H1 (cell line): ENCODE data around the gene EML5. TPM values are rescaled to one million over a fixed set of nuclear protein-coding genes. Genes with fewer than 3 reads are reported as not detected.

ENCODE experiments used
- CTCF ChIA-PET: fragments of 300-600 bp; sonication (Branson Sonifier 250); formaldehyde crosslinking; loops from one replicate; lab custom pipeline; 2021; ENCODE audit not compliant: partially characterized antibody; lab: Charles Lee
- POLR2A ChIA-PET: fragments of 300-600 bp; sonication (Branson Sonifier 250); formaldehyde crosslinking; loops from one replicate; lab custom pipeline; 2021; ENCODE audit warnings: inconsistent platforms; ENCODE audit not compliant: partially characterized antibody; lab: Charles Lee
- DNase-seq, 2 experiments: peaks; one replicate each; pipeline versions ENCODE4 v3.0.0 to v3.0.0-alpha.2; 2010 to 2022; ENCODE audit warnings: low spot score in 2 of 2, low read depth in 1 of 2, mixed read lengths in 1 of 2
- FAIRE-seq: peaks from 2 replicates; lab custom pipeline; 2011; peaks lifted over from hg19 to GRCh38; lab: Jason Lieb, UNC
- H2AFZ ChIP-seq: 2 replicates; pipeline ENCODE4 v1.8.1; 2012; ENCODE audit warnings: low read length, inconsistent platforms
- H2AK5ac ChIP-seq: 2 replicates; pipeline ENCODE4 v1.6.1; 2013; ENCODE audit warnings: low read depth, low read length
- H2BK120ac ChIP-seq: replicated peaks from 2 replicates; pipeline ENCODE3; 2013; ENCODE audit warnings: low read depth, low read length, inconsistent platforms
- H2BK12ac ChIP-seq: 2 replicates; pipeline ENCODE4 v1.6.1; 2013; ENCODE audit warnings: low read depth, low read length
- H2BK15ac ChIP-seq: 2 replicates; pipeline ENCODE4 v1.6.1; 2013; ENCODE audit warnings: low read length
- H2BK20ac ChIP-seq: 2 replicates; pipeline ENCODE4 v1.6.1; 2013; ENCODE audit warnings: low read length
- H2BK5ac ChIP-seq: 2 replicates; pipeline ENCODE4 v1.6.1; 2013; ENCODE audit warnings: low read depth, low read length
- H3K14ac ChIP-seq: 2 replicates; pipeline ENCODE4 v1.6.1; 2013; ENCODE audit warnings: inconsistent platforms; ENCODE audit not compliant: insufficient read length
- H3K18ac ChIP-seq: 2 replicates; pipeline ENCODE4 v1.6.1; 2013; ENCODE audit warnings: low read length; ENCODE audit errors: extremely low read depth
- H3K23ac ChIP-seq: 2 replicates; pipeline ENCODE4 v1.6.1; 2013; ENCODE audit warnings: inconsistent platforms; ENCODE audit not compliant: insufficient read length
- H3K23me2 ChIP-seq: 2 replicates; pipeline ENCODE4 v1.6.1; 2013; ENCODE audit warnings: low read depth, low read length
- H3K27ac ChIP-seq: 2 replicates; pipeline ENCODE4 v1.6.1; 2011; ENCODE audit warnings: low read depth, low read length, inconsistent platforms
- H3K27me3 ChIP-seq, 4 experiments: replicated peaks in 1 of 4; 1 replicate in 1 of 4; 2 replicates in 3 of 4; pipeline versions ENCODE4 v1.6.1 to v1.8.1; 2011 to 2013; ENCODE audit warnings: low read length in 3 of 4, mild to moderate bottlenecking in 3 of 4, inconsistent platforms in 2 of 4, mixed read lengths in 2 of 4, moderate library complexity in 1 of 4; ENCODE audit not compliant: control insufficient read depth in 3 of 4, insufficient read depth in 3 of 4; ENCODE audit errors: extremely low read depth in 1 of 4
- H3K36me3 ChIP-seq, 4 experiments: 2 replicates each; pipeline versions ENCODE4 v1.6.1 to v1.8.1; 2011 to 2013; ENCODE audit warnings: mild to moderate bottlenecking in 4 of 4, low read length in 3 of 4, moderate library complexity in 2 of 4, control low read depth in 1 of 4, inconsistent platforms in 1 of 4; ENCODE audit not compliant: insufficient read depth in 4 of 4, control insufficient read depth in 2 of 4
- H3K4ac ChIP-seq: replicated peaks from 2 replicates; pipeline ENCODE3; 2013; ENCODE audit warnings: low read length, low read depth, mixed read lengths, inconsistent platforms; ENCODE audit not compliant: insufficient read length
- H3K4me1 ChIP-seq, 4 experiments: replicated peaks in 1 of 4; 1 replicate in 1 of 4; 2 replicates in 3 of 4; pipeline versions ENCODE4 v1.6.1 to v1.8.1; 2011 to 2013; ENCODE audit warnings: low read length in 3 of 4, inconsistent platforms in 2 of 4, mixed read lengths in 1 of 4; ENCODE audit not compliant: insufficient read depth in 4 of 4, control insufficient read depth in 3 of 4
- H3K4me2 ChIP-seq, 2 experiments: 2 replicates each; pipeline versions ENCODE4 v1.6.1 to v1.8.1; 2011 to 2013; ENCODE audit warnings: low read depth in 2 of 2, low read length in 2 of 2, control low read depth in 1 of 2, inconsistent platforms in 1 of 2, mild to moderate bottlenecking in 1 of 2; ENCODE audit not compliant: insufficient read depth in 1 of 2
- H3K4me3 ChIP-seq, 4 experiments: fragments of 200-600, 300-600 bp in 1 of 4; sonication (generic), shearing (Covaris generic), sonication (Bioruptor Twin) in 1 of 4; 2 replicates each; pipeline versions ENCODE4 v1.5.1 to v1.8.1; 2011 to 2016; ENCODE audit warnings: low read length in 4 of 4, low read depth in 3 of 4, control low read depth in 2 of 4, inconsistent platforms in 2 of 4, mild to moderate bottlenecking in 2 of 4, mixed read lengths in 1 of 4, moderate library complexity in 1 of 4; ENCODE audit not compliant: insufficient read depth in 2 of 4; ENCODE audit errors: extremely low read depth in 1 of 4
- H3K56ac ChIP-seq: replicated peaks from 2 replicates; pipeline ENCODE3; 2013; ENCODE audit warnings: low read depth, mild to moderate bottlenecking, mixed read lengths, low read length, inconsistent platforms; ENCODE audit not compliant: insufficient read length
- H3K79me1 ChIP-seq: 2 replicates; pipeline ENCODE4 v1.6.1; 2013; ENCODE audit warnings: low read depth, low read length, control low read depth
- H3K79me2 ChIP-seq, 2 experiments: 2 replicates each; pipeline versions ENCODE4 v1.6.1 to v1.8.1; 2012 to 2013; ENCODE audit warnings: low read length in 2 of 2, mild to moderate bottlenecking in 2 of 2, inconsistent platforms in 1 of 2; ENCODE audit not compliant: insufficient read depth in 2 of 2, control insufficient read depth in 1 of 2
- H3K9ac ChIP-seq, 4 experiments: replicated peaks in 1 of 4; 1 replicate in 1 of 4; 2 replicates in 3 of 4; pipeline versions ENCODE4 v1.6.1 to v1.8.1; 2011 to 2013; ENCODE audit warnings: low read depth in 3 of 4, low read length in 3 of 4, control low read depth in 2 of 4, mild to moderate bottlenecking in 2 of 4, moderate library complexity in 2 of 4, inconsistent platforms in 1 of 4; ENCODE audit errors: extremely low read depth in 1 of 4
- H3K9me3 ChIP-seq, 2 experiments: 2 replicates each; pipeline versions ENCODE4 v1.6.1 to v1.8.1; 2012 to 2013; ENCODE audit warnings: mild to moderate bottlenecking in 2 of 2, moderate library complexity in 2 of 2, control low read depth in 1 of 2, inconsistent platforms in 1 of 2, low read depth in 1 of 2, low read length in 1 of 2, mixed read lengths in 1 of 2; ENCODE audit not compliant: insufficient read depth in 2 of 2
- H4K20me1 ChIP-seq, 2 experiments: replicated peaks in 1 of 2; 2 replicates each; pipeline versions ENCODE3 to v1.8.1; 2011 to 2013; ENCODE audit warnings: inconsistent platforms in 2 of 2, low read length in 2 of 2, mild to moderate bottlenecking in 1 of 2; ENCODE audit not compliant: insufficient read depth in 2 of 2, control insufficient read depth in 1 of 2
- H4K5ac ChIP-seq: 2 replicates; pipeline ENCODE4 v1.6.1; 2013; ENCODE audit warnings: low read length, low read depth, mixed read lengths, inconsistent platforms; ENCODE audit not compliant: insufficient read length
- H4K8ac ChIP-seq: 2 replicates; pipeline ENCODE4 v1.8.0; 2013; ENCODE audit warnings: mild to moderate bottlenecking, moderate library complexity, low read length, inconsistent platforms; ENCODE audit not compliant: insufficient read depth; ENCODE audit errors: extremely low read depth
- H4K91ac ChIP-seq: replicated peaks from 2 replicates; pipeline ENCODE3; 2013; ENCODE audit warnings: low read length, mixed read lengths, inconsistent platforms; ENCODE audit not compliant: insufficient read length
- BACH1 ChIP-seq: IDR thresholded peaks from 2 replicates; pipeline ENCODE4 v1.6.1; 2012; ENCODE audit warnings: low read length, improper control_type of control experiment
- BCL11A ChIP-seq, 2 experiments: IDR thresholded peaks; one replicate each; pipeline ENCODE4 v1.6.1; 2011; ENCODE audit warnings: low read depth in 2 of 2, low read length in 2 of 2, mild to moderate bottlenecking in 2 of 2
- CEBPB ChIP-seq: IDR thresholded peaks from 2 replicates; pipeline ENCODE4 v1.6.1; 2012; ENCODE audit warnings: low read depth, low read length
- GABPA ChIP-seq: IDR thresholded peaks from 2 replicates; pipeline ENCODE4 v1.6.1; 2011; ENCODE audit warnings: mild to moderate bottlenecking, low read length, moderate library complexity, borderline replicate concordance; ENCODE audit not compliant: insufficient read depth
- GTF2F1 ChIP-seq: IDR thresholded peaks from 2 replicates; pipeline ENCODE4 v1.6.1; 2012; ENCODE audit warnings: low read depth, low read length, improper control_type of control experiment, borderline replicate concordance
- JUN ChIP-seq: IDR thresholded peaks from 2 replicates; pipeline ENCODE4 v1.6.1; 2011; ENCODE audit warnings: low read depth, mild to moderate bottlenecking, improper control_type of control experiment, low read length
- KDM5A ChIP-seq: fragments of 200-600 bp; IDR thresholded peaks from 2 replicates; pipeline ENCODE4 v1.7.1; 2012; ENCODE audit warnings: mild to moderate bottlenecking, low read length, inconsistent platforms, mixed read lengths
- MAFK ChIP-seq: IDR thresholded peaks from 2 replicates; pipeline ENCODE4 v1.6.1; 2012; ENCODE audit warnings: low read depth, mild to moderate bottlenecking, improper control_type of control experiment, low read length
- NANOG ChIP-seq: IDR thresholded peaks from 2 replicates; pipeline ENCODE4 v1.6.1; 2011; ENCODE audit warnings: low read length, low read depth, mild to moderate bottlenecking, inconsistent platforms; ENCODE audit not compliant: insufficient read depth, poor library complexity, severe bottlenecking
- POU5F1 ChIP-seq: IDR thresholded peaks from 2 replicates; pipeline ENCODE4 v1.6.1; 2011; ENCODE audit warnings: low read depth, mild to moderate bottlenecking, low read length, moderate library complexity
- RNF2 ChIP-seq: fragments of 200-900, 300-1000 bp; sonication (generic); IDR thresholded peaks from 2 replicates; pipeline ENCODE4 v1.7.1; 2016; ENCODE audit warnings: borderline replicate concordance, low read depth, mild to moderate bottlenecking, antibody characterized with exemption, low read length; ENCODE audit not compliant: poor library complexity, severe bottlenecking; ENCODE audit errors: missing control alignments
- SP2 ChIP-seq: IDR thresholded peaks from 2 replicates; pipeline ENCODE4 v1.6.1; 2012; ENCODE audit warnings: mild to moderate bottlenecking, low read length, inconsistent platforms
- SP4 ChIP-seq: IDR thresholded peaks from 2 replicates; pipeline ENCODE4 v1.6.1; 2012; ENCODE audit warnings: low read length, inconsistent platforms
- SUZ12 ChIP-seq: fragments of 200-600 bp; sonication (generic); IDR thresholded peaks from 2 replicates; pipeline ENCODE4 v1.6.1; 2012; ENCODE audit warnings: mild to moderate bottlenecking, inconsistent platforms, low read length, moderate library complexity, mixed read lengths
- WGBS, 2 experiments: shearing (Covaris generic) in 1 of 2; methylation state at CpG; one replicate each; pipeline versions ENCODE4 v1.1.6 to v1.1.7; 2013 to 2015; ENCODE audit warnings: low lambda C conversion rate in 2 of 2, mixed read lengths in 2 of 2, inconsistent platforms in 1 of 2, low coverage in 1 of 2, missing lambda C conversion rate in 1 of 2; ENCODE audit not compliant: insufficient replicate concordance in 2 of 2, insufficient coverage in 1 of 2, insufficient read length in 1 of 2; ENCODE audit errors: extremely low coverage in 1 of 2, missing lambda C conversion rate in 1 of 2; 5-methylcytosine and 5-hydroxymethylcytosine counted together
- polyA plus RNA-seq, 7 experiments: library from polyadenylated mRNA; depleted of rRNA in 3 of 7; stranded (reverse) in 5 of 7; unstranded in 2 of 7; fragments of >200 nt in 5 of 7; fragments of 200-250 nt in 2 of 7; gene quantifications; 1 replicate in 5 of 7; 2 replicates in 1 of 7; 4 replicates in 1 of 7; pipeline versions ENCODE4 v1.2.1 to v1.2.3, GENCODE V29; 2011 to 2013; ENCODE audit warnings: missing spikeins in 2 of 7, mixed read lengths in 2 of 7
- total RNA-seq: library from RNA; stranded (reverse); fragmentation: NEBNext Ultra II Directional; extraction: Animal tissue kit (Norgen Biotek cat#: 25700); gene quantifications from 2 replicates; pipeline ENCODE4 v1.2.1, GENCODE V29; 2021
- TF ChIP-seq, protein P1 (sequence below): IDR thresholded peaks from 2 replicates; pipeline ENCODE4 v1.6.1; 2012; ENCODE audit warnings: inconsistent platforms

Gene EML5
- total and polyA plus RNA-seq, 2 of the 8 experiments (the other 6 are each of a cell fraction or from before 2014, with no cell fraction given): 0.39 to 0.88 TPM

DNA sequence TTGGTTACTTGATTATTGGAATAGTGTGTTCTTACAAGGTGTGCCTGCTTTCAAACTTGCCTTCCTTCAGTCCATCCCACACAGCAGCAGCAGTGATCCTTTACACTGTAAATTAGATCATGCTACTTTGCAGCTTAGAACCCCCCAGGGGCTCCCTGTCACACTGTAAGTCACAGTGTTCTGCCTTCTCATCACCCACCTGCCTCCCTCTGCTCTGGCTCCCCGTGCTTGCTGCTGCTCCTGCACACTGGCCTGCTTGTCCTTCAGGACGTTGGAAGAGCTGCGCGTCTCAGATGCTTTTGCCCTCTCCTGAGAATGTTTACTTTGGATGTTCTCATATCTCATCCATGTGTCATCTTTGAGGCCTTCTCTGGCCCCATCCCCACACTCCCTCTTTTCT lies 202.6 kb downstream of the EML5 start:
- Histone ChIP-seq H3K4me1 (no peaks in the 10 kb centered on the region), H3K23ac (no peak overlapping the region), H2BK12ac (no peak overlapping the region), H3K4ac (no peak overlapping the region), H3K14ac (no peak overlapping the region), H2BK5ac (no peak overlapping the region), H3K9ac (no peak overlapping the region), H3K79me1 (no peaks in the 10 kb centered on the region), H4K91ac (no peak overlapping the region), H3K27me3 (no peaks in the 10 kb centered on the region), H2BK20ac (no peak overlapping the region), H3K23me2 (no peaks in the 10 kb centered on the region), H2BK120ac (no peak overlapping the region), H3K9me3 (no peaks in the 10 kb centered on the region), H3K4me2 (no peak overlapping the region), H3K4me3 (no peak overlapping the region), H4K20me1 (peaks cover 0 to 2% of the 10 kb centered on the region in 2 experiments), H2AK5ac (no peak overlapping the region), H3K56ac (no peak overlapping the region), H4K8ac (no peak overlapping the region), H2AFZ (no peak overlapping the region), H3K27ac (no peak overlapping the region), H3K36me3 (peaks cover 7 to 68% (median 14%) of the 10 kb centered on the region in 4 experiments; a peak in 6 of 8 replicates), H3K79me2 (no peaks in the 10 kb centered on the region; a peak in 1 of 4 replicates), H2BK15ac (no peak overlapping the region), H4K5ac (no peak overlapping the region), H3K18ac (no peak overlapping the region)
- ChIA-PET CTCF (interaction anchor here (1.4 kb wide), 1 partner anchor 97 kb away, joined by 3 read pairs; no protein-coding TSS in a partner anchor), POLR2A (interaction anchor here (0.9 to 1.5 kb wide), 3 partner anchors 9 to 16 kb away, joined by 4 to 5 read pairs (median 4); no protein-coding TSS in a partner anchor)
- WGBS, 2 experiments: 100% methylated on average over 4 of the region's 4 CpGs; no CpG with 5 or more reads in 1 of the 2 experiments
- DNase-seq: no peak
- no peak for FAIRE-seq
- TF ChIP-seq JUN (no peak), KDM5A (no peak), NANOG (no peak), SP4 (no peak), SUZ12 (no peak), BACH1 (no peak), GABPA (no peak), POU5F1 (no peak), SP2 (no peak), MAFK (no peak), GTF2F1 (no peak), BCL11A (IDR thresholded peaks at IDR 0.05; ENCODE audit: low read depth in 2 of 2, low read length in 2 of 2) (no peak), CEBPB (no peak), RNF2 (no peak)
- TF ChIP-seq, protein P1, sequence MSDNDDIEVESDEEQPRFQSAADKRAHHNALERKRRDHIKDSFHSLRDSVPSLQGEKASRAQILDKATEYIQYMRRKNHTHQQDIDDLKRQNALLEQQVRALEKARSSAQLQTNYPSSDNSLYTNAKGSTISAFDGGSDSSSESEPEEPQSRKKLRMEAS: no peak
